IPS-18c (cell line): ENCODE data around the gene MARK4.
"Not testable (repeated sequence)": the region's sequence is repeated elsewhere in the genome, so short reads cannot be mapped to it uniquely, and the experiment has no call there.

Experiments
- H3K4me3 ChIP-seq: 2 replicates; pipeline ENCODE4 v1.7.0; 2013; ENCODE audit warnings: low read depth, mild to moderate bottlenecking, low read length, moderate library complexity; ENCODE audit not compliant: insufficient read depth
- H3K9me3 ChIP-seq: one replicate; pipeline ENCODE4 v1.6.1; 2013; ENCODE audit warnings: mild to moderate bottlenecking, low read length, moderate library complexity; ENCODE audit not compliant: control insufficient read depth, insufficient read depth

MARK4 gene

GRCh38 chr19:45258862-45259261 is 7.8 kb downstream of the MARK4 start:
- no peaks in the 10 kb centered on the region for H3K9me3 ChIP-seq
- no peak overlapping the region for H3K4me3 ChIP-seq

DNA sequence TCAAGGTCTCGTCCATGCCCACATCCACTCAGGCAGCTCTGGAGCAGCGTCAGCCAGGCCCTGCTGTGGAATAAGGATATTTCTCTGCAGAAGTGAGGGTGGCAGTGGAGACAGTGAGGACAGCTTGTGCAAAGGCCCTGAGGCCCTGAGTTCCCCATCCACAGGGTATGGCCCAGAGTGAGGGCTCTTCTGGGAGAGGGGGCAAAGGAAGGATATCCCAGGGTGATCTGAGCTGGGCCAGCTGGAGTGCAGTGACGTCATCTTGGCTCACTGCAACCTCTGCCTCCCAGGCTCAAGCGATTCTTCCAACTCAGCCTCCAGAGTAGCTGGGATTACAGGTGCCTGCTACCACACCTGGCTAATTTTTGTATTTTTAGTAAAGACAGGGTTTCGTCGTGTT is 11.5 kb downstream of the MARK4 start:
- Histone ChIP-seq H3K9me3 (no peaks in the 10 kb centered on the region), H3K4me3 (no peak overlapping the region)

DNA sequence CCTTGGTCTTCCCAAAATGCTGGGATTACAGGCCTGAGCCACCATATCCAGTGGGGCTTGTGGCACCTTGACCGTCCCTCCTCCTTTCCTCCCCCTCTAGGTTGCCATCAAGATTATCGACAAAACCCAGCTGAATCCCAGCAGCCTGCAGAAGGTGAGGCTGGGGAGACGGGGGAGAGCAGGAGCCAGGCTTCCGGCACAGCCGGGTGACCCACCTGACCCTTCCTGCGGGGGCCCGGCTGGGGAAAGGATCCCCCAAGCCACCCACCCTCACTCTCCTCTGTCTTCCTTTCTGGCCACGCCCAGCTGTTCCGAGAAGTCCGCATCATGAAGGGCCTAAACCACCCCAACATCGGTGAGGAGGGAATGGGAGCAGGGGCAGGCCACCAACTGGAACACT is 11.9 kb downstream of the MARK4 start:
- Histone ChIP-seq H3K4me3 (no peak overlapping the region), H3K9me3 (no peaks in the 10 kb centered on the region)

DNA sequence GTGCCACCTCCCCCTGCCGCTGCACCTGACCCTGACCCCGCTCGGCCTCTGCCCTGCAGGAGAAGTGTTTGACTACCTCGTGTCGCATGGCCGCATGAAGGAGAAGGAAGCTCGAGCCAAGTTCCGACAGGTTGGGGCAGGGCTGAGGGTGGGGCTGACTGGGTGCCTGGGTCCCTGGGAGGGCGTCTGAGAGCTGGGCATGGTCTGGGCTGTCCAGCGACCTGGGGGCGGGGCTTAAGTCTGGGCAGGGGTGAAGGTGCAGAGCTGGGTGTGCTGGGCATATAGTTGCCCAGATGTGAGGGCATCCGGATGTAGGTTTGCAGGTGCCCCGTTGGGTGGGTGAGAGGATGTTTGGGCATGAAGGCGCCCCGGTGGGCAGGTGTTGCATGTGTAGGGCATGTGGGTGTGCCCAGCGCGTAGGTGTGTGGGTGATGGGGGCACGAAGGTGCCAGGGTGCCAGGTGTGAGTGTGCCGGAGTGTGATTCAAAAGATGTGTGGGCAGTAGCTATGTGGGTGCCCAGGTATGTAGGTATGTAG is 13.8 kb downstream of the MARK4 start:
- no peak overlapping the region for H3K4me3 ChIP-seq

GRCh38 chr19:45265375-45265774 is 14.3 kb downstream of the MARK4 start:
- H3K4me3 ChIP-seq: no peak overlapping the region
- H3K9me3 ChIP-seq: no peaks in the 10 kb centered on the region

More for the DNA sequence above, 13.8 kb downstream of the MARK4 start:
- H3K9me3 ChIP-seq: no peaks in the 10 kb centered on the region

DNA sequence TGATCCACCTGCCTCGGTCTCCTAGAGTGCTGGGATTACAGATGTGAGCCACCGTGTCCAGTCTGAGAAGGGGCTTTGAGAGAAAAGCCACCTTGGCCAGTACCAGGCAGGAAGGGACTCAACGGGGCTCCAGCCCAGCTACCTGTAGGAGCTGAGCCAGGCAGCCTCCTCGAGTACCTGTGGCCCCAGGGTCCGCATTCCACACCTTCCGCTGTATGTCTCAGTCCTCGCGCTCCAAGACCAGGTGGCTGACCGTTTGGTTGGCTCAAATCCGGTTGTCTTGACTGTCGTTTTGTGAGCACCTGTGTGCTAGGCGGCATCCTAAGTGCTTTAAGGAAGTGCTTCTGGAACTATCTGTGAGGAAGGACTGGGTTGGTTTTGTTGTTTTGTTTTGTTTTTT is 16.2 kb downstream of the MARK4 start:
- H3K4me3 ChIP-seq: no peak overlapping the region
- H3K9me3 ChIP-seq: no peaks in the 10 kb centered on the region

DNA sequence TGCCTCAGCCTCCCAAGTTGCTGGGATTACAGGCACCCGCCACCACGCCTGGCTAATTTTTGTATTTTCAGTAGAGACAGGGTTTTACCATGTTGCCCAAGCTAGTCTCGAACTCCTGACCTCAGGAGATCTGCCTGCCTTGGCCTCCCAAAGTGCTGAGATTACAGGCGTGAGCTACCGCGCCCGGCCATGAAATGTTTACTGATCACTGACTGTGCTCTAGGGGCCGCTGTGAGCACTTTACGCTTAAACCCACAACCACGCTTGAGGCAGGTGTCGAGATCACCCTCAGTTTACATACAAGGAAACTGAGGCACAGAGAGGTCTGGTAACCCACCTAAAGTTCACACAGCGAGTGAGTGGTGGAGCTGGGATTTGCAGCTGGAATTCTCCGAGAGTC is 18.9 kb downstream of the MARK4 start:
- not testable (repeated sequence) for H3K9me3 ChIP-seq, H3K4me3 ChIP-seq

- no peak overlapping the region for H3K4me3 ChIP-seq
- H3K9me3 ChIP-seq: no peaks in the 10 kb centered on the region
These were observed 20.1 kb downstream of the MARK4 start for GRCh38 chr19:45271098-45271734.

DNA sequence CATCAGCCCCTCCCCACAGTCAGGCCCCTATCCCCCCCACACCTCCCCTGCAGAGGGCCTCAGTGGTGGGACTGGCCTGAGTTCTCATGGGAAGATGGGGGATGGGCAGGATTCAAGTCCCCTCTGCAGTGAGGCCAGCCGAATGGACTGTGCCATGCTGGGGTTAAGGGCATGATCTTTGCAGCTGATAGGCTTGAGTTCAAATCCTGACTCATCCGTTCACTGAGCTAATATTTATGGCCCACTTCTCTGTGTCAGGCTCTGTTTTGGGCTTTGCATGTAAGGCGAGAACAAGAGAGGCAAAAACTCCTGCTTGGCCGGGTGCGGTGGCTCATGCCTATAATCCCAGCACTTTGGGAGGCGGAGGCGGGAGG is 20.7 kb downstream of the MARK4 start:
- Histone ChIP-seq H3K9me3 (no peaks in the 10 kb centered on the region), H3K4me3 (no peak overlapping the region)

DNA sequence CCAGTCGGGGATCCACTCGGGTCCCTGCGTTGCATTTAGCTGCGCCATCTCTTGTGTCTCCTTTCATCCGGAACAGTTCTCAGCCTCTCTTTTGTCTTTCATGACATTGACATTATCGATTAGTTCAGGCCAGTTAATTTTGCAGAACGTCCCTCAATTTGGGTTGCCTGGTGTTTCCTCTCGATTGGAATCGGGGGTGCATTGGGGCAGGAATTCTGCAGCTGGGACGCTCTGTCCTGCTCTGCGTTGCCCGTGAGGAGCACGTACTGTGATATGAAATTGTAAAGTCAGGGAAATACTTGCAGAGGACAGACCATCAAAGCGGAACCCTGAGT is 22.4 kb downstream of the MARK4 start:
- H3K4me3 ChIP-seq: no peak overlapping the region

DNA sequence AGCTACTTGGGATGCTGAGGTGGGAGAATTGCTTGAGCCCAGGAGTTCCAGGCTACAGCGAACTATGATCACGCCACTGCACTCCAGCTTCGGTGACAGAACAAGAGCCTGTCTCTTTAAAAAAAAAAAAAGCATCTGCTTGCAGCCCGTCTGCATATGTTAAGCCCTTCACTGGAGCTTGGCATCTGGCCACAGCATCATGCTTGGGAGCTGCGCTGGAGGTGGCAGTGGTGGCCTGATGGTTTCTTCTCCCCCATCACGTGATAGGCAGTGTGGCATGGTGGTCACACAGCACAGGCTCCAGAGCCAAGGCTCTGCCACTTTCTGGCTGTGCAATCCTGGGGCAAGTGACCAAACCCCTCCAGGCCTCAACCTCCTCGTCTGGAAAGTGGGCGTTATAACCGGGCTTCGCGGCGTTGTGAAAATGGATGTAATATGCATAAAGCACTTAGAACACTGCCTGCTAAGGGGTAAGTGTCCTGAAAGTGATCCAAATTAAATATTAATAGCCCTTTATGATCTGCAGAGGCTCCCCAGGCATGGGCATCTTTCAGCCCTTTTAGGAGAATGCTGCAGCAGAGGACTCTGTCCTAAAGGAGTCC is 24.4 kb downstream of the MARK4 start:
- H3K9me3 ChIP-seq: no peaks in the 10 kb centered on the region
- H3K4me3 ChIP-seq: no peak overlapping the region

More for the DNA sequence above, 22.4 kb downstream of the MARK4 start:
- H3K9me3 ChIP-seq: no peaks in the 10 kb centered on the region

DNA sequence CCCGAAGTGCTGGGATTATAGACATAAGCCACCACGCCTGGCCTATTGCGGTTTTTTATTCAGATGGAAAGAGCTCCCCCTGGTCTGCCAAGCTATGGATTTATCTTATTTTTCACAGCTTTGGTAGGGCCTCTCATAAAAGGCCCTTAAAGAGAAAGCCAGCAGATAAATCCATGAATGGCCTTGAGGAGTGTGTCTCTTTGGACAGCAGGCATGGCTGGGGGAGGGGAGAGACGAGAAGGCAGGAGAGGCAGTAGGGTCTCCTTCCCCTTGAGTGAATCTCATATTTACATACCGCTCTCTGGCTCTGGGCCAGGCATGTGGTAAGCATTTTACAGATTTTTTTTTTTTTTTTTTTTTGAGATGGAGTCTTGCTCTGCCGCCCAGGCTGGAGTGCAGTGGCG is 25.2 kb downstream of the MARK4 start:
- Histone ChIP-seq H3K4me3 (no peak overlapping the region), H3K9me3 (no peaks in the 10 kb centered on the region)

- Histone ChIP-seq H3K9me3 (no peaks in the 10 kb centered on the region), H3K4me3 (no peak overlapping the region)
These were observed 27.0 kb downstream of the MARK4 start for GRCh38 chr19:45278087-45278486.

DNA sequence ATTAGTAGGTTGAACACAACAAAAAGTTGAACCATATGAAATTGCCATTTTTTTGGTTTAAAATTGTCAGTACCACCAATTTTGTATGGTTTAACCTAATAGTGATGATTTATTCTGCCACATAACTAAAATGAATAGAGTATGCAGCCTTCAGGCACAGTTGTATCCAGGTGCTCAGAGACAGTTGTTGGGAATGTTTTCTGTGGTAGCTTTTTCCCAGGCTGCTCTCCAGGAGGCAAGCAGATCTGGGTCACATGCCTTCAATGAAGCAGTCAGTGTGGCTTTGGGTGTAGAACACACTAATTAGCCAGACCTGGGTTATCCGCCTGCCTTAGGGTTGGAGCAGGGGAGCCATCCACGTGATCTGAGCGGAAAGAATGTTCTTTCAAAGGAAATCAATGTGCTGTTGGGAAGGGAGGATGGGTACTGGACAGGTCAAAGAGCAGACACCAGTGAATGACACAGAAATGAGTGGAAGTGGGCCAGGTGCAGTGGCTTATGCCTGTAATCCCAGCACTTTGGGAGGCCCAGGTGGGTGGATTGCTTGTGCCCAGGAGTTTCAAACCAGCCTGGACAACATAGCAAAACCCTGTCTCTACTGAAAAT is 28.6 kb downstream of the MARK4 start:
- Histone ChIP-seq H3K4me3 (no peak overlapping the region), H3K9me3 (no peaks in the 10 kb centered on the region)

GRCh38 chr19:45280471-45280961 is 29.4 kb downstream of the MARK4 start:
- no peaks in the 10 kb centered on the region for H3K9me3 ChIP-seq

DNA sequence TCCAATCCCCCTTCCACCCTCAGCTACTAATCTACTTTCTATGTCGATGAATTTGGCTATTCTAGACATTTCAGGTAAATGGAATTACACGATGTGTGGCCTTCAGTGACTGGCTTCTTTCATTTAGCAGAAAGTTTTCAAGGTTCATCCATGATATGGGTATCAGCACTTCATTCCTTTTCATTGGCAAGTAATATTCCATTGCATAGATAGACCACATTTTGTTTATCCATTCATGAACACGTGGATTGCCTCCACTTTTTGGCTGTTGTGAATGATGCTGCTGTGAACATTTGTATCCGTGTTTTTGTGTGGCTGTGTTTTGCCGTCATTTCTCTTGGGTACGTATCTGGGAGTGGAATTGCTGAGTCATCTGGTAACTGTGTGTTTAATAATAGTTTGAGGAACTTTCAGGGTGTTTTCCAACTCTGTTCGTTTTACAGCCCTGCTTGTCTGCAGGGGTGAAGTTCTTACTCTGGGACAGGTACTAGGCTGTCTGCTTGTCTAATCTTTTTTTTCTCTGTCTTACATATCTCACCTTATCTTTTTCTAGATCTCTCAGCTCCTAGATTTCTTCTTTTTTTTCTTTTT is 32.5 kb downstream of the MARK4 start:
- H3K9me3 ChIP-seq: no peaks in the 10 kb centered on the region

More at GRCh38 chr19:45280471-45280961, 29.4 kb downstream of the MARK4 start:
- no peak overlapping the region for H3K4me3 ChIP-seq

DNA sequence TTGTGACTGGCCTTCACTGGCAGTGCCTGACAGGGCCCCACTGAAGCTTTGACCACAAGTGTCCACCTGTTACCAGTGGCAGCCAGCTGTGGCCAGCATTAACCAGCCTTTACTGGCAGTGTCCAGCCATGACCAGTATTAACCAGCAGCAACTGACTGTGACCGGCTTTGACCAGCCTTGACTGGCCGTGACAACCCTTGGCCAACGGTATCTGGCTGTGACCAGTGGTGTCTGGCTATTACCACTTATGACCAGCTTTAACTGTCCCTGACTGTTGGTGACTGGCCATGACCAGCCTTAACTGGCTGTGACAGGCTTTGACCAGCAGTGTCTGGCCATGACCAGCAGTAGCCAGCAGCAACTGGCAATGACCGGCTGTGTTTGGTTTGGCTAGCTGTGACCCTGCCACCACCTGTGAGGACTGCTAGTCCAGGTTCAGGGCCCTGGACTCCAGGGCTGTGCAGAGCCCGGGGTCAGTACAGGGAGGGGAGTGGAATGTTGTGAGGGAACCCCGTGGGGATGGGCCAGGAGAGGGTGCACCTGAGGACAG is 39.4 kb downstream of the MARK4 start:
- H3K4me3 ChIP-seq: no peak overlapping the region
- H3K9me3 ChIP-seq: no peaks in the 10 kb centered on the region

More for the DNA sequence above, 32.5 kb downstream of the MARK4 start:
- no peak overlapping the region for H3K4me3 ChIP-seq

GRCh38 chr19:45291834-45292233 is 40.8 kb downstream of the MARK4 start:
- no peak overlapping the region for H3K4me3 ChIP-seq

More at GRCh38 chr19:45291834-45292233, 40.8 kb downstream of the MARK4 start:
- no peaks in the 10 kb centered on the region for H3K9me3 ChIP-seq
